Activated CD4-positive, alpha-beta T cell treated with anti-CD3 and anti-CD28 coated beads, Interleukin-2, Interleukin-6, amounts not matched to agents 100 ng/mL and 50 ng/mL, durations not matched to agents 16 hours and 8 hours (primary cell): ENCODE measurements around the gene KCNQ1.

Experiments used
- DNase-seq: peaks from one replicate; pipeline ENCODE4 v3.0.0-alpha.2; 2020

Gene KCNQ1

DNA sequence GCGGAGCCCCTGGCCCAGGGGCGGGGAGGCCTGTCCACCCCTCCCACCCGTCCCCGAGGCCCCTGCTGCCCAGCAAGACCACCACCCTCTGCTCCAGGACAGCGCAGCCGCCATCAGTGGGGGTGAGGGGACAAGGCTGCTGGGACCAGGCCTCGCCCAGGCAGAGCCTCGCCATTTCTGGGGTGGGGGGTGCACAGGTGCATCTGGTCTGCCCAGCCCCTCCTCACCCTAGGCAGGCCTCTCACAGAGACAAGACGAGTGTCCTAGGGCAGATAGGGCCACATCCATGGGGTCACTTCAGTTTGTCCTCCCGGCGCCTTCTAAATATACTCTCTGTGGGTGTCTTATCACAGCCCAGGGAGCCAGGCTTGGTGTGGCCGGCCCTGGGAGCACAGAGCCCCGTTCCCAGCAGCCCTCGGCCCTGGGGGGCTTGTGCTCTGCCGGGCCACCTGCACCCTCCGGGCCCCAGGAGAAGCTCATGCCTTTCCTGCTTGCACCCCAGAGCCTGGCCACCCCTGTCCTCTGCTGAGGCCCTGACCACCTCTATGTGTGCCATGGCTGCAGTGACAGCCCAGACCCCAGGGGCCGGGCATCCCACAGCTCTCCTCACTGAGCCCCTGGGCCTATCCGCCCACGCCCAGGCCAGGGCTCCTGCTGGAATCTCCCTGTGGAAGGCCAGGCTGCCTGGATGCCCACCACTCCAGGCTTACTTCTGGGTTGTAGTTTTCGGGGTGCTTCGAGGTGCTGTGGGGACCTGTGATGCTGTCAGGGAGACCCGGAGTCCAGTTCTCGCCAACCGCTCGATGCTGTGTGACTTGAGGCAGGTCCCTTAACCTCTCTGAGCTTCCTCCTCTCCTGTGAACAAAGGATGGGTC is 70.8 kb downstream of the KCNQ1 start:
- no peak for DNase-seq

DNA sequence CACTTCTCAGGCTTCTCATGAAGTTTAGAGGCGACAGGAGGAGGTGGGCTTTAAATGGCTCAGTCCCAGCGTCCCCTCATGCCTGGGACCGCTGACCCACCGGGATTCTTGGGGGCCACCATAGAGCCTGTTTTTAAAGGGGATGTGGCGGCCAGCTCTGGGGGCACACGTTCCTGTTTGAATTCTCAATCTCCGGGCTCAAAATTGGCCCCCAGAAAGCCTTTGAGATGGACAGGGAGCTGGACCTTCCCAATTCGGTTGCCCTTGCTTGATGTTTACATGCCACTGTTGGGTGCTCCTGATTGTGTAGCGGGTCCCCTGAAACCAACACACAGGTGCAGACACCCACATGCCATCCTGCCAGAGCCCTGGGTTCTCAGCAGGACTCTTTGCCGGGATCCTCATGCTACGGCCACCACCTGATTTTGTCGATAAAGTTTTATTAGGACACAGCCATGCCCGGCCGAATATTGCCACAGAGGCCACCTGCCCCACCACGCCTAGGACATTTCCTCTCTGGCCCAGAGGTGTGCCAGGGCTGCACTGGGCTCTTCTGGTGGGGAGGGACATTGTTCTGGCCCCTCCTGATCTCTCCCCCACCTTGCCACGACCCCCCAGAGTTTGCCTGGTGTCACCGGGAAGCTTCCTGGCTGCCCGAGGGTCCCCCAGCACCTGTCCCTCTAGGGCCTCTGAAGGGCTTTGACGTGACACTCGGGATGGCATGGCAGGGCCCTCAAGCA is 71.6 kb downstream of the KCNQ1 start:
- no peak for DNase-seq

DNA sequence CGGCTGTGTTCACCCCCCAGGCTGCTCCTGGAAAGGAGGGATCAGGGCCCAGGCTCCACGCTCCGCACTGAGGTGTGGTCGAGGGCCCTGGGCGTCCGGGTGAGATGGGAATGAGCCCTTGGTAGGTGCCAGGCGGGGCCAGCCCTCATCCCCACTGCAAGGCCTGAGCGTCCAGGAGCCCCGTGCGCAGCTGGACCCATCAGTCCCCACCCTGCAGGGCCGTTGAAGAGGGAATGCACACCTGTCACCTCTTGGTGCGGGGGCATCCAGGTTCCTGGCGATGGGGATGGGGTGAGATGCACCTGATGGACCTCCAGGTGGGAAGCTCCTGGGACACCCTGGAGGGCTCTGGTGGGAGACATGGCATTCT is 72.2 kb downstream of the KCNQ1 start:
- DNase-seq, result no peak

DNA sequence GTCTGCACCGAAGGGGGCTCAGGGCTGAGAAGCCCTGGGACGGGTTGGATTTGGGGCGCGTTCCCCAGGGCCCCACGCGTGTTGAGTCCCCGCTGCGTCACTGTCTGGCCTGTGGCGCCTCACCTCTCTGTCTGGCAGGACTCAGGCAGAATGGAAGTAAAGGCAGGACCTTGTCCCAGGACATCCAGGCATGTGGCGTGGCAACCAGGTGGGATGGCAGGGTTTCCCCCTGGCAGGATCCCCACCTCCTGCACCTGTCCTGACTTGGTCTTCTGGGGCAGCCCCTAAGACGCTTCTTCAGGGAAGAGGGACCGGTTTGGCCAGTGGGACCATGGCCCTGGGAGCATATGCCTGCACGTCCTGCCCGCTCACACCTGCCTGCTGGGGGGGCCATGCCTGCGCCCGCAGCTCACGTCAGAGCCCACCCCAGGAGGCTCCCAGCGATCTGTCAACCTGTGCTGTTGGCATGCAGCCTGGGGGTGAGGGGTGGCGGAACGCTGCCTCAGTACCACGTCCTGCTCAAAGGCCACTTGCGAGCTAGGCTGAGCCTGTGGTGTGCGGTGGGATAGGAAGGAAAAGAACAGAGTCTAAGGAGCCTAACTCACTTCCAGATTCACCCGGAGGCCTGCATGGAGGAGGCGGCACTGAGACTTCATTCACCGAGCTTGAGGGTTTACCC is 72.7 kb downstream of the KCNQ1 start:
- DNase-seq, result no peak

DNA sequence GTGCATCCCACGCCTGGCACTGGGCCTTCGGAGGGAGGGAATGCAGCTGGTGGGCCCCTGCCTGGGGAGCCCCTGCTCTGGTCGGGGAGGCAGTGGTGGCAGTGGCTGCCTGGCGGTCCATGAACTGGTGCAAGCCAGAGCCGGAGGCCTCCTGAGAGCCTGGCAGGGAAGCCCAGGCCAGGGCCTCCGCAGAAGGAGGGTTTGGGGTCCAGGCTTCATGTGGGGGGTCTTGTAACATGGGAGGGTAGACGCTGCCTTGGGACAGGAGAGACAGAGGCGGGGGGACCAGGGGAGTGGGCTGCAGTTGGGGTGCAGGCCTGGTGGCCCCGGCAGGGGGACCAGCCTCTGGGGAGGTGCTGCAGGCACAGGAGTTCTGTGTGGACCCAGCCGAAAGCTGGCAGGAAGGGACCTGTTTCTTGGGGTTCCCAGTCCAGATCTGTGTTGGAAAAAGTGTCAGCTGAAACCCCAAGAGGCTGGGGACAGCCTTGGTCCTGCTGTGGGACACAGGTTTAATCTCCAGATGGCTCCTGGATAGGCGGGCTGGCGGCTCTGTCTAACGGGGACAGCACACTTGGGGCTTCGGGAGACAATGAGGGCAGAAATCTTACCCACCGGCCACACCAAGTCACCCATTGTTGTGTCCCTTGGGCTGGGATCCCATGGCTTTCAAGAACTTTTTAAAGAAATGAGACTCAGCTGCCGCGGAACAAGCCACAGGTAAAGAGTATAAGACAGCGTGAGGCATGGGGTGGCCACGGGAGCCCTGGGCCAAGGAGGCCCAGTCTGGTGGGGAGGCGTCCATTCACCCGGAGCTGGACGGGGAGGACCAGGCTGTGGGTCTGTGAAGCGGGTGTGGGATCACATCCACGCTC is 73.5 kb downstream of the KCNQ1 start:
- no peak for DNase-seq

DNA sequence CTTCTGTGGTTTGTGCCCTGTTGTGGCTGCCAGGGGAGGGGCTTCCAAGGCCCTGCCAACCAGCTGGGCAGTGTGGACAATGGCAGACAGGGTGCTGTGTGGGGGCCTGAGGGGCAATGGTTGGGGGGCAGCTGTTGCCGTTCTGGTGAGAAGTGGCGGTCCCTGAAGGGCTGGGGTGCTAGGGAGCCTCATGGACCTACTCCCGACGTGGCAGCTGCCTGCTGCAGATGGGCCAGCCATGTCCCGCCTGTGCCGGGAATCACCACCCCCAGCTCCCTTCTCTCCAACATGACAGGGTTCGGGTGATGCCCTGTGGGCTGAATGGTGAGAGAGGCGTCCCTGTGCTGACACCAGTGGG is 74.2 kb downstream of the KCNQ1 start:
- no peak for DNase-seq

DNA sequence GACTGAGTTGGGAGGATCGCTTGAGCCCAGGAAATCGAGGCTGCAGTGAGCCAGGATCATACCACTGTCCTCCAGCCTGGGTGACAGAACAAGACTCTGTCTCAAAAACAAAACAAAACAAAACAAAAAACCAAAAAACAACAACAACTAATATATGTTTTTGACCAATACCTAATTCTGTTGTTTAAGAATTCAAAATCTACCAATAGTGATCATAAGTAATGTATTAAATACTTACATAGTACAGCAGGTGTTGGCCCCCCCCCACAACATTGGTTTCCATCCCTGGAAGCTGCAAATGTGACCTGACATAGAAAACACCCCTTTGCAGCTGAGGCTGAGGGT is 74.7 kb downstream of the KCNQ1 start:
- DNase-seq, result no peak

DNA sequence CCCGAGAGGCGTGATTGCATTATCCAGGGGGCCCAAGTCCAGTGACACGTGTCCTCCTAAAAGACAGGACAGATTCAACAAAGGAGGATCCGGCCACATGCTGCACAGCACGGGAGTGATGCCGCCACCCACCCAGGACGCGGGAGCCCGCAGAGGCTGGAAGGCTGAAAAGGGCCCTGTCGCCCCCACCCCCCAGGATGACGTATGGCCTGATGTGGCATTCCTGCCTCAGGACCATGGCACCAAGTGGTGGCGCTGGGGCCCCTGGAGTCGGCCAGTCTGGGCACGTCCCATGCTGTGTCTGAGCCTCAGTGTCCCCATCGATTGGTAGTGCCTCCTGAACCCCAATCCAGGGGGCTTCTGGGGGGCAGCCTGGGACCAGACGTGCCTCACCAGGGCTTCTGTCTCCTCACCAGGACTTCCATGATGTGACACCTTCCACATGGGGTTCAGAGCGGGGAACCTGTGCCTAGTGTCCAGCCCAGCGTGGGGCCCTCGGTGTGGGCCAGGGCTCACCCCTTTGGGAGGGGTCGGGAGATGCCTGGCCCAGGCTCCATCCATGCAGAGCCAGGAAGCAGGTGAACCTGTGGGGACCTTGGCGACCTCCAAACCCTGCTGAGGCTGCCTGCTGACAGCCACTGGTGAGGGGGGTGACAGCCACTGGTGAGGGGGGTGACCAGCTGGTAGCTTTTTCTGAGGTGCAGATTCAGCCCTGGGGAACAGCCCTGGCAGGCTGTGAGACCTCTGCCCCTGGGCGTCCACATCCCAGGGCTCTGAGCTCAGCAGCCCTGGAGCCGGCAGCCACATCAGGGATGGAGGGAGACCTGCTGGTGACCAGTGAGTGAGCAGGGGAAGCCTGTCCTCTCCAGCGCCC is 75.3 kb downstream of the KCNQ1 start:
- DNase-seq, result no peak

DNA sequence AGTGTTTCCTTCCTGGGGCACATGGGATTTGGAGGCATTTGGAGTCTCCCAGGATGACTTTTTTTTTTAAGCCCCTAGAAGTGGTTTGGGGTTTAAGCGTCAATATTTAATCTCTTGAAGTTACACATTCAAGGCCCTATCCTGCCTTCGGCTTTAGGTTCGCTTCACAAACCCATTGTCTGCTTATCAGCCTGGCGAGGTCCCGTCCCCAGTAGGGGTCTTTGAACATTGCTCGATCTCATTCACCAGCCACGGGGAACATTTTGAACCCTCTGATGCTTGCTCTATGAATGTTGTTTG is 75.9 kb downstream of the KCNQ1 start:
- DNase-seq, result no peak

DNA sequence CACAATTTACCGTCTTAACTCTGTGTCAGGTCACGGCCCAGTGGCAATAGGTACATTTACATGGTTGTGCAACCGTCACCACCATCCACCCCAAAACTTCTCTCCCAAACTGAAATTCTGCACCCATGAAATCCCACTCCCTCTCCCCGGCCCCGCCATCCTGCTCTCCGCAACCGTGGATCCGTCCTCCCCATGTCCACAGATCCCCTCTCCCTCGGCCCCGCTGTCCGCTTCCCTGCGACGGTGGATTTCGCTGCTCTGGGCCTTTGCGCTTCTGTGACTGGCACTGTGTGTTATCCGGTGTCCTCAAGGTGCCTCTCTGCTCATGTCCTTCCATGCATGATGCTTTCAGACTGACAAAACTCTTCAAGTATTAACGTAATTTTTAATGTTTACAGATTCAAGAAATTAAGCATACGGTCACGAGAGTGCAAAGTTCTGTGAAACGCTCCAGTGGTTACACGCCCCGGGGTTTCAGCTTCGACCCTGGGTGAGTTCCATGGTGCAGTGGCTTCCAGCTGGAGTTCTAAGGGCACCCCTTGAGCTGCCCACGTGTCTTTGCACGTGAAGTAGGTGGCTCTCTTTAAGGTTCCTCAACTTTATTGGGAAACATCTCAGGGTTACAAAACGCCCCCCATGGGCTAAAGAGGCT is 76.4 kb downstream of the KCNQ1 start:
- DNase-seq, result no peak

DNA sequence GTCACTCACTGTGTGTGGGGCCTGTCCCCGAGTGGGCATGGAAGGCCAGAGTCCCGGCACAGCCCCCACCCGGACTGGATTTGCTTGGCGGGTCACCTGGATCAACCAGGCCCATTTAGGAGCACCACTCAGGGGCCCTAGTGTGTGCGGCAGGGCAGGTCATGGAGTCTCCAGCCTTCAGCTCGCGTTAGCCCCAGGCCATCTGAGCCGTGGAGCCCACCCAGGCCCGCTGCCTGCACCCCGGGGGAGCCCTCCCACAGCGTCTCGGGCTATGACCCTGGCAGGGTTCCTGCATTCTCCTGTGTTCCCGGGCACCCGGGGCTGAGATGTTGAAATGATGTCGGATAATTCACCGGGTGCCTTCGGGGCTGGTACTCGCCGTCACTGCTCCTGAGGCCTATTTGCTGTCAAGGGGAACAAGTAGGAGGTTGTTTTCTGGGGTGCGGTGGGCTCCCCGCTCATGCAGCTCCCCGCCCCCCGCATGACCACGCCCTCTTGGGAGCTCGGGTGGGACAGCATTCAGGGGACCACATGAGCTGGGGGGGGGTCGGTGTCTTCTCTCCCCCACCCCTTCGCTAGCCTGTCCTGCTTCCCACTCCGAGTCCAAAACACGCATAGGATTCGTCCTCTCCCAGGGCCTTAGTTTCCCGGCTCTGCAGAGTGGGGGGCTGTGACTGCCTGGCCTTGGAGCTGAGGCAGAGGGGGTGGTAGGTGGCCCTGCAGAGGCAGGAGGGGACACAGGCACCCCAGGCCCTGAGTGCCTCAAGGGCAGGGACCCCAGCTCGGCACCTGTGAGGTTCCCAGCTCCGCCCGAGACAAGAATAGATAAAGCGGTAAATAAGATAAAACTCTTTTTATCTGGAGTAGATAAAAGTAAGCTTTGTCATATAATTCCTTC is 77.2 kb downstream of the KCNQ1 start:
- DNase-seq, result no peak

DNA sequence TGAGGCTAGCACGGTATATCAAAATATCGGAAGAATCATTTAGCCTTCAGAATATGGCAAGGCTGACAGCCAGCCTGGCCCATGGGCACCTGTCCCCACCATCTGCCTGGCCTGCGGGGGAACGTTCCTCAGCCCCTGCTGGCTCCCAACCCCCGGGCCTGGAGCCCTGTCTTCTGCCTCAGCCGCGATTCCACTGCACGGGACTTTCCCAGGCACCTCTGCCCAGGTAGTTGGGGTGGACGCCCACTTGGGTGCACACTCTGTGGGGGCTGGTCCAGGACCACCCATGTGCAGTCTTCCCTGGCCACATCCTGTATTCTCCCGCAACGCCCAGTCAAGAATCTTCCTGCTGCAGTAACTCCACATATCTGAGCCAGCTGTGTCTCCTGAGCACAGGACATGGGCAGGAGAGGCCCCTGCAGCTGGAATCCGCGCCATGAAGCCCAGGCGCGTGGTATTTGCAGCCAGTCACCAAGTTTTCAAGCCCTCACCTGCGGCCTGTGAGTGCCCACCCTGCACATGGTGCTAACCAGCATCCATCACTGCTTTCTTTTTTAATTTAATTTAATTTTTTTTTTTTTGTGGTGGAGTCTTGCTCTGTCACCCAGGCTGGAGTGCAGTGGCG is 77.9 kb downstream of the KCNQ1 start:
- DNase-seq, result no peak

DNA sequence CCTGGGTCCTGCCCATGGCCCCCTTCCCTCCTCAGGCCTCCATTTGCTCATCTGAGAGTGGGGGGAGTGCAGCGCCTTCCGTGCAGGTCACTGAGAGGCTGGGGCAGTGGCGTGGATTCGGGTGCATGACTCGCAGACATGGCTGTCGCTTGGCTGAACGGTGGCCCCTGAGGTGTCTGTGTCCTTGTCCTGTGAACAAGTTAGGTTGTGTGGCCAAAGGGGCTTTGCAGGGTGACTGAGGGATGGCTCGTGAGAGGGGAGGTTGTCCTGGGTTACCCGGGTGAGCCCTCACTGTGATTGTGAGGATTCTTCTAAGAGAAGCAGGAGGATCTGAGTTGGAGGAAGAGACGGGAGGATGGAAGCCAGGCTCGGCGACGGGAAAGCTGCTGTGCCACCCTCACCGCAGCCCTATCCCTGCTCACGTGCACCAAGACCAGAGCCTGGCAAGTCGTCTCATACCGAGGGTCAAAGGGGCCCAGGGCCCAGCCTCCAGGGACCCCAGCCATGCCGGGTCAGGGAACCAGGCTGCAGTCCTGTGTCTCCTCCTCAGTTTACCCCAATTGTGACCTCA is 79.1 kb downstream of the KCNQ1 start:
- no peak for DNase-seq

DNA sequence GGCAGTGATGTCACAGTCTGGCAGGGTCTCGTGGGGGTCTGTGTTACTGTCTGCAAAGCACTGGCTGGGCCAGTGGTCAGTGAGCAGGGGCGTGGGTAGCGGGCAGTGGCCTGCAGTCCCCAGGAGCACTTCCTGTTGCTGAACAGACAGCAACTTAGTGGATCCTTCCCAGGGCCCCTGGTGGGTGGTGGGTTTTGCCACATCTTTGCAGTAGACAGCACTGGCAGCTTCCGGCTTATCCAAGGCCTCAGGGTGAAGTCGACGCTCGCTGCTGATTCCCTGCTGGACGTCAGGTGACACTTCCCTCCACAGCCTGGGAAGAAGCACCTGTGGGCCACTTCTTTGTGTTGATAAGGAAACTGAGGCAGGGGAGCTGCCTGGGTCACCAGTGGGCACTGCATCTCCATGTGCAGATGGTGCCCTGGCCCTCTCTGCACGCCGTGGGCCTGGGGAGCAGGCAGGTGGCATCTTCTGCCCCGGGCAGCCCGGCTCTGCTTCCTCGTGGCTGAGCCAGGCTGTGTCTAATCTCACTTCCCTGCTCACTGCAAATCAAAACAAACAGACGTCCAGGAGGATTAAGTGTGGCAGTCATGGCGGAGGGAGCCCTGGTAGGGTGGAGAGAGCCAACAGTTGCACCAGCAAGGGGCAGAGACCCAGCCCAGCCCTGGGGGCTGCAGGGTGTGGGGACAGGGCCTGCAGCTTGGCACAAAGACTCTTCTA is 79.8 kb downstream of the KCNQ1 start:
- no peak for DNase-seq

DNA sequence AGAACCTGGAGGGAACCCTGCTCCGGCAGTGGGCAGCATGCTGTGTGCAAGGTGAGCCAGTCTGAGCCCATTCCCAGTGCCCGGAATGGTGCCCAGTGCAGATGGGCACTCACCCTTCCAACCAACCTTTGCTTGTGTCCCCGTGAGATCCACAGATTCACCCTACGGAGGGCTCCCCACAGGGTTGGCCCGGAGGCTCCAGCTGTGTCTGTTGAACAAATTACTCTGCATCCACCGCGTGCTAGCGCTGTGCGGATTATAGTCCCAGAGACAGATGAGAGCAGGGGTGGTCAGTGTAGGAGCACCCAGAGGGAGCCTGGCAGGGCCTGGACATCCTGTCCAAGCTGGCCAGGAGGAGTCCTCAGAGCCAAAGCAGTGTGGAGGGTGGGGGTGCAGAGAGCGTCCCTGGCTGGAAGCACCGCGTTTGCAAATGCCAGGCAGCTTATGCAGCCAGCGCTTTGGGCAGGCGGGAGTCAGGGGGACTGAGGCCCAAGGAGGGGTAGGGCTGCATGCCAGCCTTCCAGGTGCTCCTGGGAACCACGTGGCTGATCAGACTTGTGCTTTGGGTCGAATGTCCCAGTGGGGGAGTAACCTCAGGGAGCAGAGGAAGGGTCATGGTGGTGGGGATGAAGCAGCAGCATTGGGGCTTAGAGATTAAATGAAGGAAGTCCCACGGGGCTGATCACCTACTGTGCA is 80.5 kb downstream of the KCNQ1 start:
- no peak for DNase-seq

DNA sequence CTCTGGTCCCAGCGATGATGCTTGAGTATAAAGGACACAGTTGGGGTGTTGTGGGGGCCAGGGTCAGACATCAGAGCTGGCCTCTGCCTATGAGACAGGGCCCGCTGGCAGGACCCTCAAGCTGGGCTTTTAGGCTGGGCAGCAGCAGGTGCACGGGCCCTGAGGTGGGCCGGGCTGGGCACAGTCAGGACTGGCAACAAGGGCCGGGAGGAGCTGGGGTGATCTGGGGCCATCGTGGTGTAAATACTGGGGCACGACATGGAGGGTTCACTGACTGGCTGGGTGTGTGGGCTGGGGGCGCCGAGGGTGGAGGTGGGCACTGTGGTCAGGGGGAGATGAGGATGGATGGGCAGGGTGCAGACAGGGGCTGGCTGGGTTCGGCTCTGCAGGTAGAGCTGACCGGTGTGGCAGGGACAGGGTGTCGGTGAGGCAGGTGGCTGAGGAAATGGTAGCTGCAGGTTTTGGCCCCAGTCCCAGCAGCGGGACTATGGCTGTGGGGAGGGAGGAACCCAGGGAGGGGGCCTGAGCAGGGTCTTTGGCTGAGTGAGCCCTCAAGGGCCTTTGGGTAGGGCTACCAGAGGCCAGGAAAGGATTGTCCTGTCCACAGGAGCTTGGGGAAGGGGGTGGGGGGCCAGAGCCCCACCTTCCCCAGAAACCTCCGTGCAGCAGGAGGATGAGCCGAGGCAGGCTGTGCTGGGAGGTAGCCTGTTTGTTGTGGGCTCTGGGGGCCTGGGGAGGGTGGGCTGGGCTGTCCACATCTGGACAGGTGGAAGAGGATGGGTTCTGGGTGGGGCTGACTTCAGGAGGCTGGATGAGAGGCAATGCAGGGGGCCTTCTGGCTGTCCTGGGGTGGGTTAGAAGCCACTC is 81.4 kb downstream of the KCNQ1 start:
- no peak for DNase-seq

DNA sequence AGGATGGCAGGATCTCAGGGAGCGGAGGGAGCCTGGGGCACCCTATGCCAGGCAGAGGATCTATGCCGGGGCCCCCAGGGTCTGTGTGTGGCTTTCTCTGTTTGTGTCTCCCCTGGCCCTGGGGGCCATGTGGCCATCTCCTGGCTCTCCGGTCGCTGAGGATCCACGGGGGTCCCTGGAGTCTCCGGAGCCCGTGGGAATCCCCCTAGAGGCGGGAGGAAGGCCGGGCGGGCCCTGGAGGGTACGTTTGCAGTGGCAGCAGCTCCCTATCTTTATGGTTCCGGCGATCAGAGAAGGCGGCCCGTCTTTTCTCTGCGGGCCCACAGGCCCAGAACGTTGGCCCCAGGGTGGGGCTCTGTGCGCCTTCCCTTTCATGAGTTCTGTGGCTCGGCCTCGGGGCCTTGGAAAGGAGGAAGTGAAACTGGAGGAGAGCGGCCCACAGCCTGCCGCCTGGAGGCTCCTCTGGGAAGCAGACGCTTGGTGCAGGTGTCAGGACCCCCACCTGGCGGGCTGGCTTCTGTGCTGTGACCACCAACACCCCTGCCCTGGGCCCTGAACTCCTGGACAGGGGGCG is 82.1 kb downstream of the KCNQ1 start:
- DNase-seq, result no peak
